ENCODE data around the gene GMDS. TPM values are rescaled to one million over a fixed set of nuclear protein-coding genes. Genes with fewer than 3 reads are reported as not detected.

Gene GMDS
- total RNA-seq: 10 to 100 TPM; 23.6 to 31.0 (median 26.4) TPM
- 20.1 TPM for total RNA-seq (2013)

DNA sequence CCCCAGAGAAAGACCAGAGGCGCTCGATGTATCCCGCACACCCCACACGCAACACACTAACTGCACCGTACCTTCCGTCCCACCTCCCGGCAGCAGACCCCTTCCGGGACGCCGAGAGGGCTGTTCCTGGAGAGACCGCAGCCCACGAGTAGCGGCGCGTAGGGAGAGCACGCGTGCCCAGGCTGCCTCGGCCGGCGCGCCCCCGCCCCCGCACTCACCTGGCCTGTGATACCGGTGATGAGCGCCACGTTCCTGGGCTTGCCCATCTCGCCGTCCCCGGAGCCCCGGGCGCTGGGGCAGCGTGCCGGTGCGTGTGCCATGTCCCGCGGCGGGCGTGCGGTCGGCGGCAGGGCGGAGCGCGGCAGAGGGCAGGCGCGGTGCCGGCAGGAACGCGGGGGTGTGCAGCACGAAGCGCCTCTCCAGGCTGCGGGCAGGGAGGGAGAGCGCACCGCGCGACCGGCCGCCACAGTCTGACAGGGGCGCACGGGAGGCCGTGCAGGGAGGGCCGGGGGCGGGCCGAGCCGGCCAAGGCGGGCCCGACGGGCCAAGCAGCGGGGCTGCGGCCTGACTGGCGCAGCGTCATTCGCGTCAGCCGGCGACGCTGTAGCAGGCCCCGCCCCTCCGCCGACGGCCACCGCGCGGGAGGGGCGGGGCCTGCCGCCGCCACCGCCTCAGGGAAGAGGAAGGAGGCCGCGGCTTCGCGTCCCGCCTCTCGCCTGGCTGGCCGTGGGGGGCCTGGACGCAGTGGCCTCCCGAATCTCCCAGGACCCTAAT lies at the start of gene GMDS:
TSS of gene GMDS (minus strand) at position 503 of the 774 bp plus-strand sequence.
- TF ChIP-seq, protein P1, sequence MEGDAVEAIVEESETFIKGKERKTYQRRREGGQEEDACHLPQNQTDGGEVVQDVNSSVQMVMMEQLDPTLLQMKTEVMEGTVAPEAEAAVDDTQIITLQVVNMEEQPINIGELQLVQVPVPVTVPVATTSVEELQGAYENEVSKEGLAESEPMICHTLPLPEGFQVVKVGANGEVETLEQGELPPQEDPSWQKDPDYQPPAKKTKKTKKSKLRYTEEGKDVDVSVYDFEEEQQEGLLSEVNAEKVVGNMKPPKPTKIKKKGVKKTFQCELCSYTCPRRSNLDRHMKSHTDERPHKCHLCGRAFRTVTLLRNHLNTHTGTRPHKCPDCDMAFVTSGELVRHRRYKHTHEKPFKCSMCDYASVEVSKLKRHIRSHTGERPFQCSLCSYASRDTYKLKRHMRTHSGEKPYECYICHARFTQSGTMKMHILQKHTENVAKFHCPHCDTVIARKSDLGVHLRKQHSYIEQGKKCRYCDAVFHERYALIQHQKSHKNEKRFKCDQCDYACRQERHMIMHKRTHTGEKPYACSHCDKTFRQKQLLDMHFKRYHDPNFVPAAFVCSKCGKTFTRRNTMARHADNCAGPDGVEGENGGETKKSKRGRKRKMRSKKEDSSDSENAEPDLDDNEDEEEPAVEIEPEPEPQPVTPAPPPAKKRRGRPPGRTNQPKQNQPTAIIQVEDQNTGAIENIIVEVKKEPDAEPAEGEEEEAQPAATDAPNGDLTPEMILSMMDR (IDR thresholded peaks at IDR 0.05): no peak
- H3K4me3 Mint-ChIP-seq: peak within 1 kb of the TSS; percentile 91
- H3K4me1 Mint-ChIP-seq: peaks cover 43 to 52% of the 10 kb centered on the region in 2 donors
- under 1% methylated on average over 97 of the region's 97 CpGs for WGBS (ENCODE audit: insufficient coverage)
- H3K9me3 ChIP-seq (ENCODE audit: control insufficient read depth, insufficient read depth, low read length): no peaks in the 10 kb centered on the region
- peak; percentile 95 to 99 (median 97) for ATAC-seq
- H3K27me3 ChIP-seq (ENCODE audit: control insufficient read depth, insufficient read depth, low read length): no peaks in the 10 kb centered on the region
- peaks cover 2% of the 10 kb centered on the region for H3K36me3 ChIP-seq (ENCODE audit: control insufficient read depth, insufficient read depth, low read length)
- intact Hi-C loops (cut with micrococcal nuclease): loop anchor here (10.0 kb wide), 1 partner anchor 520 kb away; the partner anchor contains the start of gene WRNIP1
- H3K27ac ChIP-seq (ENCODE audit: low read length): peak within 1 kb of the TSS; percentile 93
- peak within 1 kb of the TSS; percentile 89 to 91 for H3K27ac Mint-ChIP-seq
- no peaks in the 10 kb centered on the region for H3K27me3 Mint-ChIP-seq (ENCODE audit: low read depth in 2 of 2)
- peaks cover 22% of the 10 kb centered on the region for H3K4me1 ChIP-seq (ENCODE audit: control insufficient read depth, insufficient read depth, low read length)
- DNase-seq: peak; percentile 84 to 94
- H3K4me3 ChIP-seq (ENCODE audit: low read length): peak within 1 kb of the TSS; percentile 94
- no peaks in the 10 kb centered on the region for H3K9me3 Mint-ChIP-seq
- H3K36me3 Mint-ChIP-seq: no peaks in the 10 kb centered on the region

DNA sequence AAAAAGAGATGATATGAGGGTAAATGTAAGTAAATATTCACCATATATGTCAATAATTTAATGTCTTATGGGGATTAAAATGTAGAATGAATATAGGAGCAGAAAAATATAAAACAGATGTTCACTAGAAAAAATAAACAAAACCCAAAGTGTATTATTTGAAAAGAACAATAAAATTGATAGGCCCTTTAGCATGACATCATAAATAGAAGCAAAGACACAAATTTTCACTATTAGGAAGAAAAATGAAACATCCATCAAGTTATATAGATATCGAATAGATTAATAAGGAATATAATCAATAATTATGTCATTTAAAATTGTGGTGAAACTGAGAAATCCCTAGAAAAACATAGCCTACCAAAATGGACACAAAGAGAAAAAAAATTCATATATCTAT lies 40.1 kb upstream of the GMDS start:
- Histone ChIP-seq H3K4me1 (ENCODE audit: control insufficient read depth, insufficient read depth, low read length) (no peaks in the 10 kb centered on the region), H3K36me3 (ENCODE audit: control insufficient read depth, insufficient read depth, low read length) (no peaks in the 10 kb centered on the region), H3K27me3 (ENCODE audit: control insufficient read depth, insufficient read depth, low read length) (no peaks in the 10 kb centered on the region), H3K9me3 (ENCODE audit: control insufficient read depth, insufficient read depth, low read length) (peaks cover 15% of the 10 kb centered on the region), H3K4me3 (ENCODE audit: low read length) (no peak overlapping the region), H3K27ac (ENCODE audit: low read length) (no peak overlapping the region)
- Mint-ChIP-seq H3K27ac (no peak overlapping the region), H3K4me3 (no peak overlapping the region), H3K36me3 (peaks cover 47% of the 10 kb centered on the region), H3K9me3 (peaks cover 11 to 53% of the 10 kb centered on the region in 2 donors), H3K4me1 (no peaks in the 10 kb centered on the region), H3K27me3 (ENCODE audit: low read depth in 2 of 2) (no peaks in the 10 kb centered on the region)
- no CpG with 5 or more reads among the region's 1 CpG for WGBS (ENCODE audit: insufficient coverage)
- intact Hi-C loops (cut with micrococcal nuclease): no loop called here
- TF ChIP-seq, protein P1 (IDR thresholded peaks at IDR 0.05): no peak
- DNase-seq: no peak
- ATAC-seq: no peak

DNA sequence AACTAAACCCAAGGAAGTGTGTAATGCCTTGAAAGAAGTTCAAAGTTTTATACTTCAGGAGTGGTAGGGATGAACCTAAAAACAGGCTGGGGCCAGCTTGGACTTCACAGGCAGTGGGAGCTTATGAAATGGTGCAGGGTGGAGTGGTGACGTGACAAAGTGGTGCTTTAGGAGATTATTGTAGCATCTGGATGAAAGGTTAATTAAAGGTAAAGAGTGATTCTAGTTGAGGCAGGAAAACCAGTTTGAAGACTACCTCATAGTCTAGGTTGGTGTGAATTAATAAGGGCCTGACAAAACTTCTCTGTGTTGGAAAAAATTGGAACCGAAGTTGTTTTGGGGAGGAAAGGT lies 30.5 kb upstream of the GMDS start:
- no peaks in the 10 kb centered on the region for H3K27me3 Mint-ChIP-seq (ENCODE audit: low read depth in 2 of 2)
- ATAC-seq (no peak), DNase-seq (no peak)
- Histone ChIP-seq H3K4me3 (ENCODE audit: low read length) (no peak overlapping the region), H3K27ac (ENCODE audit: low read length) (no peak overlapping the region), H3K36me3 (ENCODE audit: control insufficient read depth, insufficient read depth, low read length) (peaks cover 7% of the 10 kb centered on the region), H3K9me3 (ENCODE audit: control insufficient read depth, insufficient read depth, low read length) (no peaks in the 10 kb centered on the region), H3K27me3 (ENCODE audit: control insufficient read depth, insufficient read depth, low read length) (no peaks in the 10 kb centered on the region), H3K4me1 (ENCODE audit: control insufficient read depth, insufficient read depth, low read length) (no peaks in the 10 kb centered on the region)
- 100% methylated on average over 2 of the region's 2 CpGs for WGBS (ENCODE audit: insufficient coverage)
- TF ChIP-seq, protein P1 (IDR thresholded peaks at IDR 0.05): no peak
- peaks cover 34% of the 10 kb centered on the region for H3K36me3 Mint-ChIP-seq
- H3K4me1 Mint-ChIP-seq: peaks cover 0 to 5% of the 10 kb centered on the region in 2 donors
- peak overlapping the region in 1 of 2 donors; percentile 26 for H3K27ac Mint-ChIP-seq
- intact Hi-C loops (cut with micrococcal nuclease): no loop called here
- H3K4me3 Mint-ChIP-seq: no peak overlapping the region
- H3K9me3 Mint-ChIP-seq: peaks cover 0 to 7% of the 10 kb centered on the region in 2 donors
